Sigmoid colon (tissue), 7 donors: ENCODE results near the gene PIP4K2A. TPM values are rescaled to one million over a fixed set of nuclear protein-coding genes. Genes with fewer than 3 reads are reported as not detected.
"Not testable (repeated sequence)": the region's sequence is repeated elsewhere in the genome, so short reads cannot be mapped to it uniquely, and the experiment has no call there.

Source experiments
- DNase-seq: peaks from one replicate; pipeline ENCODE4 v3.0.0-alpha.2; 2019
- H3K27ac ChIP-seq, 4 donors: fragments of 200-600 bp; sonication (generic); one replicate each; pipeline ENCODE4 v1.5.1; 2016 to 2019; ENCODE audit warnings: mild to moderate bottlenecking in 1 of 4
- H3K27me3 ChIP-seq, 3 donors: fragments of 200-600 bp; sonication (generic); one replicate each; pipeline ENCODE4 v1.5.1; 2019; ENCODE audit warnings: mild to moderate bottlenecking in 1 of 3
- H3K36me3 ChIP-seq, 4 donors: fragments of 200-600 bp; sonication (generic); one replicate each; pipeline ENCODE4 v1.5.1; 2016 to 2019
- H3K4me1 ChIP-seq, 4 donors: fragments of 200-600 bp; sonication (generic); one replicate each; pipeline ENCODE4 v1.5.1; 2017 to 2019
- H3K4me3 ChIP-seq, 4 donors: fragments of 200-600 bp; sonication (generic); one replicate each; pipeline ENCODE4 v1.5.1; 2017 to 2019; ENCODE audit warnings: mild to moderate bottlenecking in 2 of 4, moderate library complexity in 1 of 4
- H3K9me3 ChIP-seq, 4 donors: fragments of 200-600 bp in 3 of 4; sonication (generic) in 3 of 4; one replicate each; pipeline versions ENCODE4 v1.5.1 to v1.6.1; 2013 to 2019
- EP300 ChIP-seq, 4 donors: sonication (generic); formaldehyde crosslinking; IDR thresholded peaks; one replicate each; pipeline ENCODE4 v1.6.1; 2017; ENCODE audit warnings: antibody characterized with exemption in 4 of 4
- POLR2A ChIP-seq, 2 donors: fragments of 450-650 bp; IDR thresholded peaks; one replicate each; pipeline ENCODE4 v1.6.1; 2016; ENCODE audit warnings: antibody characterized with exemption in 2 of 2, mild to moderate bottlenecking in 2 of 2, moderate library complexity in 2 of 2
- POLR2AphosphoS5 ChIP-seq, 4 donors: sonication (generic); formaldehyde crosslinking; IDR thresholded peaks; one replicate each; pipeline ENCODE4 v1.6.1; 2017; ENCODE audit warnings: antibody characterized with exemption in 4 of 4
- WGBS, 2 donors: extraction: QIAGEN DNeasy Blood & Tissue Kit; methylation state at CpG; one replicate each; pipeline ENCODE4 v1.1.7; 2013; 5-methylcytosine and 5-hydroxymethylcytosine counted together
- intact Hi-C: fragments of 100-400 bp; cut with DNase I; formaldehyde crosslinking; loops from one replicate; pipeline ENCODE4 v1.15.1; 2023
- polyA plus RNA-seq, 3 donors: library from polyadenylated mRNA; stranded (reverse); fragments of 200-250 nt; gene quantifications; one replicate each; pipeline ENCODE4 v1.2.3, GENCODE V29; 2013
- total RNA-seq, 4 donors: library from RNA; depleted of rRNA; stranded (reverse); fragments of >200 nt; gene quantifications; one replicate each; pipeline ENCODE4 v1.1.0, GENCODE V29; 2016
- TF ChIP-seq, protein P1 (sequence below), 4 experiments: fragments of 450-650 bp in 3 of 4; fragments of 200-600 bp in 1 of 4; IDR thresholded peaks; one replicate each; pipeline ENCODE4 v1.5.1; 2016 to 2019; ENCODE audit warnings: antibody characterized with exemption in 4 of 4, mild to moderate bottlenecking in 3 of 4, moderate library complexity in 2 of 4
- donor health status: healthy with polysubstance abuse.
- donor health status: Bipolar disorder and iron deficiency.
- donor health status: healthy.

PIP4K2A gene
- total and polyA plus RNA-seq, 7 donors: 7.2 to 23.2 (median 17.8) TPM

DNA sequence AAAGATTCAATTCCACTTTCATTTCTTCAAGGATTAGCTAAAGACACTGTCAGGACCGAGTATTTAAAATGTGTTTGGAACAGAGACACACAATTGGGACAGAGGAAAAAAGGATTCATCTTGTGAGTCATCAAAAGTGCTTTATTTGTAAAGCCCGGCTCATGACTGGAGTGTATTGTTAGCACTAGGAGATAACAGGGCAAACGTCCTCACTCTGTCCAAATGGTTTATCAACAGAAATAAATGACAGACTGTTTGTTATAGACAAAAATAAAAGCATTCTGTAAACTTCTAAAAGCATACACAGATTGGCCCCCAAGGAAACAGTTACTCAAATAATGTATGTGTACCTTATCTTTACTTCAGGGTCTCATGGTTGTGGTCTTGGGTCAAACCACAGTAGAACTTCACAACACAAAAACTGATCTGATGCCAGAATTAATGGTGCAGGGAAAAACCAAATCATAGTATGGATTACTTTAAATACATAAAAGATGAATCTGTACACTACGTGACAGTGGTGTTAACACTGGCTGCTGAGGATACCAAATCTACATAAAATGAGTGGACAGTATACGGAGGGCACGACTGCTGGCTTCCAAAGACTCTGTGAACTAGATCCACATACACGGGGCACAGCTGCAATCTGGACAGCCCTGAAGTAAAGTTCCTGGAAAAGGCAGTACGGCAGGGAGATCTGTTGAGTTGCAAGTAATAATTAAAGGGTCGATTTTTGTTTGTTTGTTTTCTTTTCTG is 179.4 kb downstream of the PIP4K2A start:
- TF ChIP-seq EP300 (IDR thresholded peaks at IDR 0.05) (no peak), POLR2AphosphoS5 (IDR thresholded peaks at IDR 0.05) (no peak), POLR2A (IDR thresholded peaks at IDR 0.05) (no peak)
- TF ChIP-seq, protein P1, sequence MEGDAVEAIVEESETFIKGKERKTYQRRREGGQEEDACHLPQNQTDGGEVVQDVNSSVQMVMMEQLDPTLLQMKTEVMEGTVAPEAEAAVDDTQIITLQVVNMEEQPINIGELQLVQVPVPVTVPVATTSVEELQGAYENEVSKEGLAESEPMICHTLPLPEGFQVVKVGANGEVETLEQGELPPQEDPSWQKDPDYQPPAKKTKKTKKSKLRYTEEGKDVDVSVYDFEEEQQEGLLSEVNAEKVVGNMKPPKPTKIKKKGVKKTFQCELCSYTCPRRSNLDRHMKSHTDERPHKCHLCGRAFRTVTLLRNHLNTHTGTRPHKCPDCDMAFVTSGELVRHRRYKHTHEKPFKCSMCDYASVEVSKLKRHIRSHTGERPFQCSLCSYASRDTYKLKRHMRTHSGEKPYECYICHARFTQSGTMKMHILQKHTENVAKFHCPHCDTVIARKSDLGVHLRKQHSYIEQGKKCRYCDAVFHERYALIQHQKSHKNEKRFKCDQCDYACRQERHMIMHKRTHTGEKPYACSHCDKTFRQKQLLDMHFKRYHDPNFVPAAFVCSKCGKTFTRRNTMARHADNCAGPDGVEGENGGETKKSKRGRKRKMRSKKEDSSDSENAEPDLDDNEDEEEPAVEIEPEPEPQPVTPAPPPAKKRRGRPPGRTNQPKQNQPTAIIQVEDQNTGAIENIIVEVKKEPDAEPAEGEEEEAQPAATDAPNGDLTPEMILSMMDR (IDR thresholded peaks at IDR 0.05): no peak
- H3K27me3 ChIP-seq: no peaks in the 10 kb centered on the region
- 71 to 82% methylated on average over 9 of the region's 9 CpGs for WGBS, 2 donors
- peaks cover 0 to 27% (median 10%) of the 10 kb centered on the region in 4 donors for H3K36me3 ChIP-seq
- H3K27ac ChIP-seq: no peak overlapping the region
- no peak for DNase-seq
- H3K9me3 ChIP-seq: no peaks in the 10 kb centered on the region
- no peaks in the 10 kb centered on the region for H3K4me1 ChIP-seq
- no peak overlapping the region for H3K4me3 ChIP-seq
- intact Hi-C loops: no loop called here

DNA sequence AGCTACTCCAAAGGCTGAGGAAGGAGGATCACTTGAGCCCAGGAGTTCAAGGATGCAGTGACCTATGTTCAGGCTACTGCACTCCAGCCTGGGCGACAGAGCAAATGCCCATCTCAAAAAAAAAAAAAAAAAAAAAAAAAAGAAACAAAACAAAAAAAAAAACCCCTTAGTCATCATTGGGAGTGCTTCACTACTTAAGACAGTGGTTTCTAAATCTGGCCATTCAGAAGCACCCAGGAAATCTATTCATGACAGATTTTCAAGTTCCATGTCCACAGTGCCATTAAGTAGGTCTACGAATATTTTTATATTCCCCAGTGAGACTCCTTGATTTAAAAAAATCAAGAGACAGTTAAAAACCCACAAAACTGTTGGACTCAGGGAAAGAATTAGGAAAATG is 182.9 kb downstream of the PIP4K2A start:
- WGBS, 2 donors: 95 to 96% methylated on average over 2 of the region's 2 CpGs
- no peaks in the 10 kb centered on the region for H3K9me3 ChIP-seq
- no peaks in the 10 kb centered on the region for H3K36me3 ChIP-seq
- DNase-seq: no peak
- no peak for TF ChIP-seq POLR2A (IDR thresholded peaks at IDR 0.05)
- TF ChIP-seq EP300 (IDR thresholded peaks at IDR 0.05): no peak
- TF ChIP-seq, protein P1 (IDR thresholded peaks at IDR 0.05): no peak
- TF ChIP-seq POLR2AphosphoS5 (IDR thresholded peaks at IDR 0.05): no peak
- intact Hi-C loops: no loop called here
- H3K4me3 ChIP-seq: no peak overlapping the region
- H3K4me1 ChIP-seq: no peaks in the 10 kb centered on the region
- H3K27me3 ChIP-seq: no peaks in the 10 kb centered on the region
- H3K27ac ChIP-seq: no peak overlapping the region

DNA sequence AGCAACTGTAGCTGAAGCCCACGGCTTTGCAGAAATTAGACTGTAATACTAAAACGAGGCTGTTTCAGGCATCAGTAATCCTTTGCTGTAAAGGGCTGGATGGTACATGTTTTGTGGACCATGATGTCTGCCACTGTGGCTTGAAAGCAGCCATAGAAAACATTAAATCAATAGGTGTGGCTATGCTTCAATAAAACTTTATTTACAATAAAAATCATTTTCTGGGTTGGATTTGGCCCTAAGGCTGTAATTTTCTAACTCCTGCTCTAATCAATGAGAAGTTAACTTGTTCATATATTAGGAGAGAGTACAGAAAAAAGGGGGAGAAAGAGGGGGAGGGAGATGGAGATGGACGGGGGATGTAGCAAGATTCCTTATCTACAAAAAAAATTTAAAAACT is 183.4 kb downstream of the PIP4K2A start:
- Histone ChIP-seq H3K4me1 (no peaks in the 10 kb centered on the region), H3K9me3 (peaks cover 0 to 4% (median 0%) of the 10 kb centered on the region in 4 donors), H3K27me3 (no peaks in the 10 kb centered on the region), H3K4me3 (no peak overlapping the region), H3K36me3 (no peaks in the 10 kb centered on the region), H3K27ac (no peak overlapping the region)
- TF ChIP-seq POLR2A (IDR thresholded peaks at IDR 0.05) (no peak), EP300 (IDR thresholded peaks at IDR 0.05) (no peak), POLR2AphosphoS5 (IDR thresholded peaks at IDR 0.05) (no peak)
- TF ChIP-seq, protein P1 (IDR thresholded peaks at IDR 0.05): no peak
- 70 to 86% methylated on average over 3 of the region's 3 CpGs for WGBS, 2 donors
- intact Hi-C loops: no loop called here
- DNase-seq: no peak

DNA sequence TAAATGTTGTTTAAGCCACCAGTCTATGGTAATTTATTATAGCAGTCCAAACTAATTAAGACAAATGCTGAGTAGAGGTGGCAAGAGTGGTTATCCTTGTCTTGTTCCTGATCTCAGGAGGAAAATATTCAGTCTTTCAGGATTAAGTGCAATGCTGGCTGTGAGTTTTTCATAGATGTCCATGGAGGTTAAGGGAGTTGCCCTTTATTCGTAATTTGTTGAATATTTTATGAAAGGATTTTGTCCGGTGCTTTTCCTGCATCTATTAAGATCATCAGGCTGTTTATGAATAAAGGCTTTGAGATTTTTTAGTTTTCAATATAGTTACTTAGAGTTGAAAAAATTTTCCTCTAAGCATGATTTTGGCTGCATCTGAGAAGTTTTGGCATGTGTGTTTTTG is 186.9 kb downstream of the PIP4K2A start:
- WGBS, 2 donors: 95% methylated on average over 2 of the region's 2 CpGs
- Histone ChIP-seq H3K36me3 (no peaks in the 10 kb centered on the region), H3K4me3 (no peak overlapping the region), H3K27ac (no peak overlapping the region), H3K4me1 (no peaks in the 10 kb centered on the region), H3K27me3 (no peaks in the 10 kb centered on the region), H3K9me3 (peaks cover 0 to 8% (median 2%) of the 10 kb centered on the region in 4 donors)
- intact Hi-C loops: no loop called here
- no peak for TF ChIP-seq POLR2AphosphoS5 (IDR thresholded peaks at IDR 0.05)
- TF ChIP-seq EP300 (IDR thresholded peaks at IDR 0.05): no peak
- TF ChIP-seq POLR2A (IDR thresholded peaks at IDR 0.05): no peak
- DNase-seq: no peak

DNA sequence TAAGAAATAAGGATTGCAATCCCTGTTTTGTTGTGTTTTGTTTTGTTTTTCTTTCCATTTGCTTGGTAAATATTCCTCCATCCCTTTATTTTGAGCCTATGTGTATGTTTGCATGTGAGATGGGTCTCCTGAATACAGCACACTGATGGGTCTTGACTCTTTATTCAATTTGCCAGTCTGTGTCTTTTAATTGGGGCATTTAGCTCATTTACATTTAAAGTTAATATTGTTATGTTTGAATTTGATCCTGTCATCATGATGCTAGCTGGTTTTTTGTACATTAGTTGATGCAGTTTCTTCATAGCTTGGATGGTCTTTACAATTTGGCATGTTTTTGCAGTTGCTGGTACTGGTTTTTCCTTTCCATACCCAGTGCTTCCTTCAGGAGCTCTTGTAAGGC is 190.0 kb downstream of the PIP4K2A start:
- H3K36me3 ChIP-seq, H3K27ac ChIP-seq, H3K4me1 ChIP-seq, intact Hi-C loops, DNase-seq, H3K9me3 ChIP-seq, H3K27me3 ChIP-seq, H3K4me3 ChIP-seq: not testable (repeated sequence)

DNA sequence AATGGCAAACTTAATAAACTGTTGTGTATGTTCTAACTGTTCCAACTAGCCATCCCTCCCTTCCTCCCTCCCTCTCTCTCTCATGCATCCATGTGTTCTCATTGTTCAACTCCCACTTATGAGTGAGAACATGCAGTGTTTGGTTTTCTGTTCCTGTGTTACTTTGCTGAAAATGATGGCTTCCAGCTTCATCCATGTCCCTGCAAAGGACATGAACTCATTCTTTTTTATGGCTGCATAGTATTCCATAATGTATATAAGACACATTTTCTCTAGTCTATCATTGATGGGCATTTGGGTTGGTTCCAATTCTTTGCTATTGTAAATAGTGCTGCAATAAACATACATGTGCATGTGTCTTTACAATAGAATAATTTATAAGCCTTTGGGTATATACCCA is 193.7 kb downstream of the PIP4K2A start:
- H3K9me3 ChIP-seq, H3K4me1 ChIP-seq, H3K4me3 ChIP-seq, H3K27me3 ChIP-seq, H3K27ac ChIP-seq, intact Hi-C loops, DNase-seq, H3K36me3 ChIP-seq: not testable (repeated sequence)
